Measurements from ENCODE around the gene GABRB1.

The GABRB1 gene

GRCh38 chr4:47386561-47387235 lies 355.3 kb downstream of the GABRB1 start:
- no peaks in the 10 kb centered on the region for H3K27me3 ChIP-seq (ENCODE audit: insufficient read depth, low read depth)
- no peak overlapping the region for H3K9ac ChIP-seq
- no peaks in the 10 kb centered on the region for H3K4me1 ChIP-seq (ENCODE audit: low read depth, poor library complexity, severe bottlenecking)
- H2AFZ ChIP-seq (ENCODE audit: low read depth) = no peak overlapping the region
- H4K20me1 ChIP-seq (ENCODE audit: insufficient read depth) = no peaks in the 10 kb centered on the region
- H3K27ac ChIP-seq = no peak overlapping the region
- H3K4me2 ChIP-seq = no peak overlapping the region
- no peaks in the 10 kb centered on the region for H3K36me3 ChIP-seq (ENCODE audit: insufficient read depth)
- no peak for TF ChIP-seq CTCF (conservative IDR thresholded peaks at IDR 0.05; ENCODE audit: low read depth, low read length)
- H3K79me2 ChIP-seq (ENCODE audit: insufficient read depth, low read depth) = no peaks in the 10 kb centered on the region
- H3K4me3 ChIP-seq (IDR thresholded peaks at IDR 0.05; ENCODE audit: insufficient read depth, low read depth, low read length) = no peak overlapping the region

GRCh38 chr4:47390428-47391125 lies 359.2 kb downstream of the GABRB1 start:
- Histone ChIP-seq H3K36me3 (ENCODE audit: insufficient read depth) (no peaks in the 10 kb centered on the region), H3K4me1 (ENCODE audit: low read depth, poor library complexity, severe bottlenecking) (no peaks in the 10 kb centered on the region), H3K27me3 (ENCODE audit: insufficient read depth, low read depth) (no peaks in the 10 kb centered on the region), H3K4me2 (no peak overlapping the region), H3K27ac (no peak overlapping the region), H3K9ac (no peak overlapping the region), H2AFZ (ENCODE audit: low read depth) (no peak overlapping the region), H4K20me1 (ENCODE audit: insufficient read depth) (no peaks in the 10 kb centered on the region), H3K79me2 (ENCODE audit: insufficient read depth, low read depth) (no peaks in the 10 kb centered on the region), H3K4me3 (IDR thresholded peaks at IDR 0.05; ENCODE audit: insufficient read depth, low read depth, low read length) (no peak overlapping the region)
- TF ChIP-seq CTCF (conservative IDR thresholded peaks at IDR 0.05; ENCODE audit: low read depth, low read length) = no peak

DNA sequence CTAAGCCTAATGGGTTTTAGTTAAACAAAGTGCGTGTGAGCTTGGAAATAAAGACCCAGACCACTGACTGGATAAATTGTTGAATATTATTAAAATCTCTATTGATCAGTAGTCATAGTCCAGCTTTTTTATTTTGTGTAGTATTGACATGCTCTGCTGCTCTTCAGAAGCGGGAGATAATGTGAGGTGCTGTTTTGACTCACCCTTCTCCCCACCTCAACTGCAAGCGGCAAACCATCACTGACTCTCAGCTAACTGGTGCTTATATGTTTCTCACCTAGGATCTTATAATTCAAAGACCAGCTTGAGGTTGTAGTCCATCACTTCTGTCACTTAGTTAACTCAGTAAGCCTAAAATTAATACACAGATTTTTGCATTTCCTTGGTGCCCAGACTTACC lies 359.9 kb downstream of the GABRB1 start:
- Histone ChIP-seq H3K36me3 (ENCODE audit: insufficient read depth) (no peaks in the 10 kb centered on the region), H4K20me1 (ENCODE audit: insufficient read depth) (no peaks in the 10 kb centered on the region), H3K9ac (no peak overlapping the region), H3K4me3 (IDR thresholded peaks at IDR 0.05; ENCODE audit: insufficient read depth, low read depth, low read length) (no peak overlapping the region), H3K27ac (no peak overlapping the region), H3K4me2 (no peak overlapping the region), H2AFZ (ENCODE audit: low read depth) (no peak overlapping the region), H3K27me3 (ENCODE audit: insufficient read depth, low read depth) (no peaks in the 10 kb centered on the region), H3K79me2 (ENCODE audit: insufficient read depth, low read depth) (no peaks in the 10 kb centered on the region), H3K4me1 (ENCODE audit: low read depth, poor library complexity, severe bottlenecking) (no peaks in the 10 kb centered on the region)
- TF ChIP-seq CTCF (conservative IDR thresholded peaks at IDR 0.05; ENCODE audit: low read depth, low read length) = no peak

- Histone ChIP-seq H3K36me3 (ENCODE audit: insufficient read depth) (no peaks in the 10 kb centered on the region), H3K4me3 (IDR thresholded peaks at IDR 0.05; ENCODE audit: insufficient read depth, low read depth, low read length) (no peak overlapping the region), H2AFZ (ENCODE audit: low read depth) (no peak overlapping the region), H3K79me2 (ENCODE audit: insufficient read depth, low read depth) (no peaks in the 10 kb centered on the region), H3K27me3 (ENCODE audit: insufficient read depth, low read depth) (no peaks in the 10 kb centered on the region), H4K20me1 (ENCODE audit: insufficient read depth) (no peaks in the 10 kb centered on the region), H3K4me2 (no peak overlapping the region), H3K9ac (no peak overlapping the region), H3K4me1 (ENCODE audit: low read depth, poor library complexity, severe bottlenecking) (no peaks in the 10 kb centered on the region), H3K27ac (no peak overlapping the region)
- no peak for TF ChIP-seq CTCF (conservative IDR thresholded peaks at IDR 0.05; ENCODE audit: low read depth, low read length)
Measured at GRCh38 chr4:47406408-47406807, 375.0 kb downstream of the GABRB1 start.
